ENCODE measurements around the gene MSL2.
"Not testable (repeated sequence)": the region's sequence is repeated elsewhere in the genome, so short reads cannot be mapped to it uniquely, and the experiment has no call there.

MSL2 gene

DNA sequence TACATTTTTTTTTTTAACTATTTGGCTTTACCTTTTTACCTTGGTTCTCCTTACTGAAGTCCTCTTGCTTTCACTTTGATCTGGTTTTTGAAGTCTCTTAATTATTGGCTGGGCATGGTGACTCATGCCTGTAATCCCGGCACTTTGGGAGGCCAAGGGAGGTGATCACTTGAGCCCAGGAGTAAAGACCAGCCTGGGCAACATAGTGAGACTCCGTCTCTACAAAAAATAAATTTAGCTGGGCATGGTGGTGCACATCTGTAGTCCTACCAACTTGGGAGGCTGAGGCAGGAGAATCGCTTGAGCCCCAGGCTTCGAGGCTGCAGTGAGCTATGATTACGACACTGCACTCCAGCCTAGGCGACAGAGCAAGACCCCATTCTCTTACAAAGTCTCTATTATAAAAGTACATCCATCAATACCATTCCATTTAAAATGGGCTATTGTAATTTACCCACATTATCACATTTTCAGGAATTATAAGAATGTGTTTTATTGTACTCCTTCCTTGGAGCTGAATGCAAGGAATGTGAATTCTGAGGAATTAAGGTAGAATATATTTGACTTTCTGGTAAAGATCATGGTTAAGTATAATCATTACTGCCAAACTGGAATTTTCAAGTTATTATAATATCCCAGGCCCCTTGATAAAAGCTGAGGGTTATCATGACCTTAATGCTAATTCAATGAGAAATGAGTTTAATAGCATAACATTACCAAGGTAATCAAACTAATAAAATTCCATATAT, 49.0 kb downstream of the MSL2 start:
- Histone ChIP-seq H3K4me3 (ENCODE audit: low read depth, low read length, poor library complexity, severe bottlenecking) (no peak overlapping the region), H3K4me2 (ENCODE audit: low read length) (no peak overlapping the region), H3K9me2 (ENCODE audit: low read depth, low read length) (no peaks in the 10 kb centered on the region), H3K4me1 (ENCODE audit: insufficient read depth, low read length, severe bottlenecking) (no peaks in the 10 kb centered on the region), H3K27me3 (ENCODE audit: insufficient read depth, low read length) (no peaks in the 10 kb centered on the region), H3K79me2 (ENCODE audit: insufficient read depth, low read length) (peaks cover 36% of the 10 kb centered on the region), H3K9me3 (ENCODE audit: low read length) (no peaks in the 10 kb centered on the region), H2AFZ (ENCODE audit: low read length) (no peak overlapping the region), H3K36me3 (ENCODE audit: insufficient read depth, low read length) (peaks cover 50% of the 10 kb centered on the region), H3K9ac (ENCODE audit: low read length) (no peak overlapping the region), H3F3A (ENCODE audit: insufficient read depth, low read length) (no peaks in the 10 kb centered on the region), H3K27ac (ENCODE audit: low read depth, low read length, poor library complexity, severe bottlenecking) (no peak overlapping the region), H4K20me1 (ENCODE audit: insufficient read depth, low read length) (peaks cover 15% of the 10 kb centered on the region; the same call in 1 of the 2 replicates)
- no peak for TF ChIP-seq EZH2 (IDR thresholded peaks at IDR 0.05; ENCODE audit: borderline replicate concordance, low read length)
- TF ChIP-seq, protein P1, sequence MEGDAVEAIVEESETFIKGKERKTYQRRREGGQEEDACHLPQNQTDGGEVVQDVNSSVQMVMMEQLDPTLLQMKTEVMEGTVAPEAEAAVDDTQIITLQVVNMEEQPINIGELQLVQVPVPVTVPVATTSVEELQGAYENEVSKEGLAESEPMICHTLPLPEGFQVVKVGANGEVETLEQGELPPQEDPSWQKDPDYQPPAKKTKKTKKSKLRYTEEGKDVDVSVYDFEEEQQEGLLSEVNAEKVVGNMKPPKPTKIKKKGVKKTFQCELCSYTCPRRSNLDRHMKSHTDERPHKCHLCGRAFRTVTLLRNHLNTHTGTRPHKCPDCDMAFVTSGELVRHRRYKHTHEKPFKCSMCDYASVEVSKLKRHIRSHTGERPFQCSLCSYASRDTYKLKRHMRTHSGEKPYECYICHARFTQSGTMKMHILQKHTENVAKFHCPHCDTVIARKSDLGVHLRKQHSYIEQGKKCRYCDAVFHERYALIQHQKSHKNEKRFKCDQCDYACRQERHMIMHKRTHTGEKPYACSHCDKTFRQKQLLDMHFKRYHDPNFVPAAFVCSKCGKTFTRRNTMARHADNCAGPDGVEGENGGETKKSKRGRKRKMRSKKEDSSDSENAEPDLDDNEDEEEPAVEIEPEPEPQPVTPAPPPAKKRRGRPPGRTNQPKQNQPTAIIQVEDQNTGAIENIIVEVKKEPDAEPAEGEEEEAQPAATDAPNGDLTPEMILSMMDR (IDR thresholded peaks at IDR 0.05; ENCODE audit: low read length), result no peak

DNA sequence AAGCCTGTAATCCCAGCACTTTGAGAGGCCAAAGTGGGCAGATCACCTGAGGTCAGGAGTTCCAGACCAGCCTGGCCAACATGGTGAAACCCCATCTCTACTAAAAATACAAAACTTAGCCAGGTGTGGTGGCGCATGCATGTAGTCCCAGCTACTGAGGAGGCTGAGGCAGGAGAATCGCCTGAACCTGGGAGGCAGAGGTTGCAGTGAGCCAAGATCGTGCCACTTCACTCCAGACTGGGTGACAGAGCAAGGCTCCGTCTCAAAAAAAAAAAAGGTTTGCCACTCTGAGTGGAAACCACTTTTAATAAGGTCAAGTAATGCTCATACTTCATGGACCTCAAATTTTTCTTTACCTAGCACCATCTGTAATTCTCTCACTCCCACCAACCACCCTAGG, 51.7 kb downstream of the MSL2 start:
- not testable (repeated sequence) for H3K27me3 ChIP-seq (ENCODE audit: insufficient read depth, low read length); H3F3A ChIP-seq (ENCODE audit: insufficient read depth, low read length); H3K4me2 ChIP-seq (ENCODE audit: low read length); H3K9me3 ChIP-seq (ENCODE audit: low read length); H2AFZ ChIP-seq (ENCODE audit: low read length); H3K4me1 ChIP-seq (ENCODE audit: insufficient read depth, low read length, severe bottlenecking); H3K27ac ChIP-seq (ENCODE audit: low read depth, low read length, poor library complexity, severe bottlenecking); H3K79me2 ChIP-seq (ENCODE audit: insufficient read depth, low read length); H3K9me2 ChIP-seq (ENCODE audit: low read depth, low read length); H3K9ac ChIP-seq (ENCODE audit: low read length); H3K4me3 ChIP-seq (ENCODE audit: low read depth, low read length, poor library complexity, severe bottlenecking)
- H4K20me1 ChIP-seq (ENCODE audit: insufficient read depth, low read length), result peaks cover 11% of the 10 kb centered on the region; the same call in 1 of the 2 replicates
- peaks cover 24% of the 10 kb centered on the region for H3K36me3 ChIP-seq (ENCODE audit: insufficient read depth, low read length)

DNA sequence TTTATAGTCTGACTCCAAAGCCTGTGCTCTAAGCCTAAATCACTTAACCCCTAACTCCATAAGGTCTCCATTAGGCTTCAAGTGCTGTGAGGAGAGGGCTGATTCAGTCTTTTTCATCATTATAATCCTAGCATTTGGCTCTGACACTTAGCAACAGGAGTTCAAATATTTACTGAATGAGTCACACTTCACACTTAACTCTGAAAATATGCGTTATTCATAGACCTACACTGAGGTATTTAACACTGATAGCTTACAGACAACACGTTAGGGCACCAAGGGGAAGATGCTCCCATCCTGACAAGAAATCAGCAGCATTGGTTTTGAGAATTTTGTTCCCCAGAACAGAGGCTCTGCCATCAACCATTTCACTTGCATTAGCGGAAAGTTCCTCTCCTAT, 53.5 kb downstream of the MSL2 start:
- H2AFZ ChIP-seq (ENCODE audit: low read length), result no peak overlapping the region
- peaks cover 7% of the 10 kb centered on the region; the same call in 1 of the 2 replicates for H3F3A ChIP-seq (ENCODE audit: insufficient read depth, low read length)
- no peaks in the 10 kb centered on the region for H3K9me2 ChIP-seq (ENCODE audit: low read depth, low read length)
- H3K9me3 ChIP-seq (ENCODE audit: low read length), result no peaks in the 10 kb centered on the region
- no peak overlapping the region for H3K27ac ChIP-seq (ENCODE audit: low read depth, low read length, poor library complexity, severe bottlenecking)
- no peak for TF ChIP-seq EZH2 (IDR thresholded peaks at IDR 0.05; ENCODE audit: borderline replicate concordance, low read length)
- TF ChIP-seq, protein P1 (IDR thresholded peaks at IDR 0.05; ENCODE audit: low read length), result no peak
- H3K4me2 ChIP-seq (ENCODE audit: low read length), result no peak overlapping the region
- peaks cover 5% of the 10 kb centered on the region; the same call in 1 of the 2 replicates for H4K20me1 ChIP-seq (ENCODE audit: insufficient read depth, low read length)
- no peaks in the 10 kb centered on the region for H3K27me3 ChIP-seq (ENCODE audit: insufficient read depth, low read length)
- no peak overlapping the region for H3K4me3 ChIP-seq (ENCODE audit: low read depth, low read length, poor library complexity, severe bottlenecking)
- H3K79me2 ChIP-seq (ENCODE audit: insufficient read depth, low read length), result no peaks in the 10 kb centered on the region; the same call in 1 of the 2 replicates
- H3K36me3 ChIP-seq (ENCODE audit: insufficient read depth, low read length), result peaks cover 8% of the 10 kb centered on the region
- H3K4me1 ChIP-seq (ENCODE audit: insufficient read depth, low read length, severe bottlenecking), result no peaks in the 10 kb centered on the region
- H3K9ac ChIP-seq (ENCODE audit: low read length), result no peak overlapping the region

DNA sequence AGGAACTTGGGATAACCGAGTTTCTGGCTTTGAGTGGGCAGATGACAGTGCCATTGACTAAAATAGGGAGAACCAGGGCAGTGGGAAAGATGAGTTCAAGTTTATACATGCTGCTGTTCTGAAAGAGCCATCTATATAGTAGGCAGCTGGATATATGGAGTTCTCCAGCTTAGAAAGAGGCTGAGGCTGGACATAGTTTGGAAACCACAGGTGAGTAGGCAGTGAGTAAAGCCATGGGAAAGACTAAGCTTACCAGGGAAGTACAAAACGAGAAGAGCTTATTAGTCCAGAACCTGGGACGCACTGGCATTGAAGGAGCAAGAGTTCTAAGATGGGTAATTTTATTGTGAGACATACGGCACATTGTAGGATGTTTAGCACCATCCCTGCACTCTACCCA, 54.2 kb downstream of the MSL2 start:
- Histone ChIP-seq H3K9ac (ENCODE audit: low read length) (no peak overlapping the region), H3K4me2 (ENCODE audit: low read length) (no peak overlapping the region), H3K27ac (ENCODE audit: low read depth, low read length, poor library complexity, severe bottlenecking) (no peak overlapping the region), H3K27me3 (ENCODE audit: insufficient read depth, low read length) (no peaks in the 10 kb centered on the region), H3F3A (ENCODE audit: insufficient read depth, low read length) (peaks cover 7% of the 10 kb centered on the region; the same call in 1 of the 2 replicates), H3K36me3 (ENCODE audit: insufficient read depth, low read length) (peaks cover 1% of the 10 kb centered on the region), H3K4me3 (ENCODE audit: low read depth, low read length, poor library complexity, severe bottlenecking) (no peak overlapping the region), H3K79me2 (ENCODE audit: insufficient read depth, low read length) (no peaks in the 10 kb centered on the region), H4K20me1 (ENCODE audit: insufficient read depth, low read length) (peaks cover 5% of the 10 kb centered on the region; the same call in 1 of the 2 replicates), H3K9me3 (ENCODE audit: low read length) (no peaks in the 10 kb centered on the region), H2AFZ (ENCODE audit: low read length) (no peak overlapping the region), H3K4me1 (ENCODE audit: insufficient read depth, low read length, severe bottlenecking) (peaks cover under 1% of the 10 kb centered on the region), H3K9me2 (ENCODE audit: low read depth, low read length) (no peaks in the 10 kb centered on the region)
- TF ChIP-seq EZH2 (IDR thresholded peaks at IDR 0.05; ENCODE audit: borderline replicate concordance, low read length), result no peak
- TF ChIP-seq, protein P1 (IDR thresholded peaks at IDR 0.05; ENCODE audit: low read length), result no peak

Data from OCI-LY1 (cell line).